Right kidney (tissue), 1 donor: ENCODE measurements around the gene TCFL5.
A peak's percentile ranks its signal among the peaks of the same experiment; 100 is the strongest.

Experiments
- DNase-seq: peaks from one replicate; pipeline ENCODE4 v3.0.0-alpha.2; 2016

The TCFL5 gene

GRCh38 chr20:62822239-62822787 lies 39.3 kb downstream of the TCFL5 start:
- no peak for DNase-seq

DNA sequence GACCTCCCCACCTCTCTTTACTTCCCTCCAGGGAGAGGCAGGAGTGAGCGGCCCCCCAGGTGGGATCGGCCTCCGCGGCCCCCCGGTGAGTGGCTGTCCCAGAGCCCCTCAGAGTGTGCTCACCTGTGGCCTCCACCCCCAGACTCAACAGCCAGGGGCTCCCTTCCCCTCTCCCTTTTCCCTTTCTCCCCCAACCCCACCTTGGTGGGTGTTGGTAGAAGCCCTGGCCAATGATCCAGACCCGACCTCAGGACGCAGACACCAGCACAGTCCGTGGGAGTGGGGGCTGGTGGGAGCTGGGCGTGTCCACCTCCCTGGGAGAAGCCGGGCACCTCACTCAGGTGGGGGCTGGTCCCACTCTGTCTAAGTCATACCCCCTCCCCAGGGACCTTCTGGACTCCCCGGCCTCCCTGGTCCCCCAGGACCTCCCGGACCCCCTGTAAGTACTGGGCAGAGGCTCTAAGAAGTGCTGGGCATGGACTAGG lies 39.9 kb downstream of the TCFL5 start:
- DNase-seq, result no peak

DNA sequence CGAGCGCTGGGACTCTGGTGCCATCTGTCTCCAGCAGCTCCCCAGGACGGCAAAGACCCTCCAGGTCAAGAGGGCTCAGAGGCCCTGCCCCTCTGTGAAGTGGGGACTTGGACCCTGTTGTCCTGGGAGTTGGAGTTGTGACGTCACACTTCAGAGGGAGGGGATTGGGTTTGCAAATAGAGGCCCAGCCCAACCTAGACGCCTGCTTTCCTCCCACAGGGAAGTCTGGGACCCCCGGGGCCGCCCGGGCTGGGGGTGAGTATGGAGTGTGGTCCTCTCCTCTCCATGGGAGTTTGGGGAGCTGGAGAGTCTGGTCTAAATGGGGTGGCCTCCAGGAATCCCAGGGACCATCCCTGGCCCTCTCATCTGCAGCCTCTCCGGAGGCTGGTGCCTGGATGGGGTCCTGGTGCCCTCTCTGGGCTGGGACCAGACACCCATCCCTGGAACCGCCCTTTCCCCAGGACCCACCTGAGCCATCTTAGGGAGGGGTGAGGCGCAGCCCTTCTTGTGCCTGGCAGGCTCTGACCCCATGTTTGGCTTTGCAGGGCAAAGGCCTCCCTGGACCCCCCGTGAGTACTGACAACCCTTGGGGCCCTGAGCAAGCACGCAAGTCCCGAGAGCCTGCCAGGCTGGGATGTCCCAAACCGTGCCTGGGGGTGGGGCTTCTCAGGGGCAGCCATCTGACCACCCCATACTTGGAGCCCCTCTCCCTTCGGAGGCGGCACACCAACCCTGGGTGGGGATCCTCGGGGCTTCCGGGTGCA lies 40.5 kb downstream of the TCFL5 start:
- DNase-seq, result no peak

- no peak for DNase-seq
Observed at GRCh38 chr20:62820208-62820961, 41.2 kb downstream of the TCFL5 start.

- DNase-seq, result no peak
Observed at GRCh38 chr20:62819494-62820174, 42.0 kb downstream of the TCFL5 start.

DNA sequence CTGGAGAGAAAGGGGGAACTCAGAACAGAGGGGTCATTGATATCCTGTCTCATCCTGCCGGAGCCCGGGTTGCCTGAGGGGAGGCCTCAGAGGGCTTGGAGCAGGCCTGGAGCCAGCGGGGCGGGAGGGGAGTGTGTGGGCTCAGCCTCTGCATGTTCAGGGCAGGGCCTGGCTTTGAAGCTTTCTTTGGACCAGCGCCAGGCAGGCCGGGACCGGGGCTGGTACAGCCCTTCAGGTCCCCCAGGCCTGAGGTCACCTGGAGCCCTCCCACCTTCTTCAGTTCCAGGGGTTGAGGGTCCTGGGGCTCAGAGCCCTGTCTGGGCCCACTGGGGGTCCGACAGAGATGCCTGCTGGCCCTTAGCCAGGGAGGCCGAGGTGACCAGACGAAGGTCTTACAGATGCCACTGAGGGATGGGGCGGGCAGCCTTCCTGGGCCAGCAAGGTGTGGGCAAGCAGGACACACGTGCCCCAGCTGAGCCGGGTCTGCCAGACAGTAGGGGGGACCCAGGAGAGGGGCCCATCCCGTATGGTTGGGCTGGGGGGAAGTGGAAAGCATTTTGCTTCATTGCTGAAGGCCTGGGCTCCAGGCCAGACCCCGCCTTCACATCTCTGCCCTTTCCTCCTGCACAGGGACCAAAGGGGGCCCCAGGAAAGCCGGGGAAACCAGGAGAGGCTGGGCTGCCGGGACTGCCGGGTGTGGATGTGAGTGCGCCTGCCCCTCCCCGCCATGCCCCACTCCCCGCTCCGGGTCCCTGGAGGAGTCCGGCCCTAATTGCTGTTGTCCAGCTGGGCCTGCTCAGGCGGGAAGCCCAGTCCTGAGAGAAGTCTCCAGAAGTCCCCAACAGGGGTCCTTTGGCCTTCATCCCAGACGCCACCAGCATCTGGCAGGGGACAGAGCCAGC lies 42.8 kb downstream of the TCFL5 start:
- peak; percentile 77 for DNase-seq

DNA sequence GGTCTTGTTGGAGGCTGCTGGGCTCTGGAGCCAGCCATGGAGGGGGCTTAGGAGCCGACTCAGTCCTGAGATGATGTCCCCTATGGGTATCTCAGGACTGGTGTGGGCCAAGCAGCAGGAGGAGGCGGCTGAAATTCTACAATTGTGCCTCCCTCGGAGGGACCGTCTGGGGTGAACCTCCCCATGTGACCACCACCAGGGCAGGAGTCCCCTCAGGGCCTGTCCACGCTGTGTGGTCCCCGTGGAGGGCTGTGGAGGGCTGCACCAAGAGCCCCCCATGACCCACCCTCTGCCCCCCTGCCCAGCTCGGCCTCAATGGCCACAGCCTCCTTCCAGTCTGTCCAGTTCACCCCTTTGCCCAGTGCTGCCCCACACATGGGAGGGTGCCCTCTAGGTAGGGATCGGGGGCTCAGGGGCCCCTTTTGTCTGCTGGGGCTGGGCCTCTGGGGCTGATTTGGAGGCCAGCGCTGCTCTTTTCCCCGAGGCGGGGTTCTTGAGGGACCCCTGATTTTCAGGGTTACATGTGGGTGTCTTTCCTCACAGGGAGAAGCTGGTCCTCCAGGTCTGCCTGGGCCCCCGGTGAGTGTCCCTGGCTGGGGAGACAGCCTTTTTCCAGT lies 43.5 kb downstream of the TCFL5 start:
- DNase-seq, result no peak

DNA sequence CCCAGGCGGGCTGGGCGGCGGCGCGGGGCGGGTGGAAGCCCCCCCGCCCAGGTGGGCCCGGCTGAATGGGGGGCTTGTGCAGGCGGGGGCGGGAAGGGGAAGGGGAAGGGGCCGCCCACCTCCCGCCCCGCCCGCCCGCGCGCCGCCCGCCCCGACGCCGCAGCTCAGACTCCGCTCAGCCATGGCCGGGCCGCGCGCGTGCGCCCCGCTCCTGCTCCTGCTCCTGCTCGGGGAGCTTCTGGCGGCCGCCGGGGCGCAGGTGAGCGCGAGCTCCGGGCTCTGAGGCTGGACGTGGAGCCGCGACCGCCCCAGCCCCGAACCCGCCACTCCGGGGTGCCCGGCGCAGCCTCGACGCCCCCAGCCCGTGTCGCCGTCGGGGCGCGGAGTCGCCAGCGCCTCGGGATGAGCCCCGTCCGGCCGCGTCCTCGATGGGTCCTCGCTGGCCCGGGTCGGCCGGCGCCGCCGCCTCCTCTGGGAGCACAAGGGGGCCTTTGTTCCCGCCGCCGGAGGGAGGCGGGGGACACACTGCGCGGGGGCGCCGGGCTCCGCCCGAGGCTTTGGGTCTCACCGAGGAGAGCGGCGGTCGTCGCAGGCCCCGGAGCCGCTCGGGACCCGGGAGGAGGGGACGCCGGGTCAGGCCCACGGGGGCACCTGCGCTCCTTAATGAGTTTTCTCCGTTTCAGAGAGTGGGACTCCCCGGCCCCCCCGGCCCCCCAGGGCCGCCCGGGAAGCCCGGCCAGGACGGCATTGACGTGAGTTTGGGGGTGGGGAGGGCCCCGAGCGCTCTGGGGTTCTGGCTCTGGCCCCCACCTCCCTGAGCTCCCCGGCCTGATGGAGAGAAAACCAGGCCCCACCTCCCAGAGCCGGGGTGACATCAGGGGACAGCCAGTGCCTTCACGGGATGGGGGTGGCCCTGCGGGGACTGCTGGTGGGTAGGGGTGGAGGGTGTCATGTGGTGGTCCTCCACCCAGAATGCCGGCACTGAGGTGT lies 44.4 kb downstream of the TCFL5 start, which contains the start of gene COL9A3:
TSS of gene COL9A3 (plus strand) at position 167 of the 990 bp plus-strand sequence. CDS start at position 182, 15 bp downstream.
- no peak for DNase-seq

DNA sequence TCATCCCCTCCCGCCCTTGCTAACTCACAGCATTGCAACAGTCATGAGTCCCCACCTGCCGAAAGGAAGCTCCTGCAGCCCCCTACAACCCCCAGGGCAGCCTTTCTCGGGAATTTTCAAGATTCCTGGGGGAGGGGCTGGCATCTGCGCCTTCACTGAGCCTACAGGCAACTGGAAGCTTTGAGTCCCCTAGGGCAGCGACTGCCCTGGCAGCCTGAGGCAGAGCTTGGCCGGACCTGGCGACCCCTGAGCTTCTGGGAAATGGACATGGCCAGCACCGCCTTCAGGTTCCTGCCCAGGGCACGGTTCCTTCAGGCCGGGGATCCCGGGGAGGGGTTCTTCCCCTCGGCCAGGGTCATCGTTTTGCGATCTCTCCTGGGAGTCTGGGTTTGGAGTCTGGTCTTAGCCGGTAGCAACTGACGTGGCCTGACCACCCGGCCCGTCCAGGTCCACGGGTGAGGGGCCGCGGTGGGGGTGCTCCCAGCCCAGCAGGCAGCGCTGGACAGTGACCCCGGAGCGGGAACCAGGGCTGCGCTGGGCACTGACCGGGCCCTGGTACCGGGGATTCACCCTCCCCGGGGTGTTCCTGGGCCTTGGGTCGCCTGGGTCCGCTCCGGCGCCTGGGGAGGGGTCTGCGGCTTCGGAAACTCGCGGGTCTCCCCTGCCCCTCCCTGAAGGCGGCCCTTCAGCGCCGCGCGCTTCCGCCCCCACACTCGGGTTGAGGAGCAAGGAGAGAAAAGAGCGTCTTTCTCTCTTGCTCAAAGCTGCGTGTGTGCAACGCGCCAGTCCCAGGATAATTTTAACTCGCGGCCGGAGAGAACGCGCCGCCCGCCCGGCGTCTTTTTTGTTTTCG lies 45.4 kb downstream of the TCFL5 start:
- DNase-seq, result no peak

DNA sequence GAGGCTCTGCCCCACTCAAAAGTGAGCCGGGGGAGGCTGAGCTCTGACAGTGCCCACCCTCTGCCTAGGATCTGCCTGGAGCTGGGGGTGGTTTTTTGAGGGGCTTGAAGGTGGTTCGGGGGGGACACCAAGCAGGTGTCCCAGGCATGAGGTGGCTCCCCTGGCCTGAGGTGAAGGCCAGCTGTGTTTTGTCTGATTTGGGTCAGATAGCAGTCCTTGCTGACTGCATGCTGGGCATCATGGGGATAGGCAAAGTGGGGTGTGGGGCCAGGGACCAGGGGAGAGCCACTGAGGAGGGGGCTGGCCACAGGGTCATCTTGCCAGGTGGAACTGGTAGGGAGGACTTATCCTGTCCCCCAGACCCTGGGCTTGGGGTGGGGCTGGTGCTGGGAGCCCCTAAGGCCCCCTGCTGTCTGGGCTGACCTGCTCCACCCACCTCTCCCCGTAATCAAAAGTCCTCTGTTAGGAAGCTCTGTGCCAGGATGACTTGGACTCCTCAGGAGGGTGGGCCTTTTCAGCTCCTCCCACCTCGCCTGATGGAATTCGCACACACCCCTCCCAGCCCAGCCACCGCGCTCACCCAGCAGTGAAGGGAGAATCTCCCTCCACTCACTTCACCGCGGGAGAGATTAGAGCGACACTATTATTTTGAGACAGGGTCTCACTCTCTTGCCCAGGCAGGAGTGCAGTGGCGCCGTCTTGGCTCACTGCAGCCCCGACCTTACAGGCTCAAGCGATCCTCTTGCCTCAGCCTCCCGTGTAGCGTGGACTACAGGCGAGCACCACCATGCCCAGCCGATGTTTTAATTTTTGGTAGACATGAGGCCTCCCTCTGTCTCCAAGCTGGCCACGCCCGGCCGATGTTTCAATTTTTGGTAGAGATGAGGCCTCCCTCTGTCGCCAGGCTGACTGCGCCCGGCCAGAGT lies 46.3 kb downstream of the TCFL5 start:
- no peak for DNase-seq

GRCh38 chr20:62814709-62815065 lies 46.9 kb downstream of the TCFL5 start:
- DNase-seq, result no peak

DNA sequence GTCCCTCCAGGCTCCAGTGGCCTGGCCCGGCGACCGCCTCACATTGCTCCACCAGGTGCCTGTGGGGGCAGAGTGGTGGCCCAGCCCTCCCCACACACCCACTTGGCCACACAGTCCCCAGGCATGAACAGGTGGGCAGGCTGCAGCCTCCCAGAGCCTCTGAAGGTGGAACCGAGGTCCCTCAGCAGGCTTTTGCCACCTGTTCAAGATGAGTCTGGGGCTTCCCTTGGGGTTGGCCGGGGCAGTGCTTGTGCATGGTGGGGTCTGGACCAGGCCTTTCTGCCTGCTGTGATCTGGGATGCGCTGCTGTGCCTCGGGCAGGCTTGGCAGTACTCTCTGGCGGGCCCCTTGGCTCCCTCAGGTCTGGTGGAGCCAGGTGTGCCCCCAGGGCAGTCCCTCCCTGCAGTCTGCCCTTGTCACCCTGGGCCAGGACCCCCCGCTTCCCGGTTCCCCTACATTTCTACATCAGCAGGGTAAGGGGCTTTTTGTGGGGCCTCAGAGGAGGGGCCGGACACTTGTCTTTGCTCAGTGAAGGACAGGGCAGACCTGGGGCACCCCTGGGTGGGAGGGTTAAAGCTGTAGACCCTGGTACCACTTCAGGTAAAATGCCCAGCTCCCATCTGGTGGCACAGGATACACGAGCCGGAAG lies 47.4 kb downstream of the TCFL5 start:
- no peak for DNase-seq

DNA sequence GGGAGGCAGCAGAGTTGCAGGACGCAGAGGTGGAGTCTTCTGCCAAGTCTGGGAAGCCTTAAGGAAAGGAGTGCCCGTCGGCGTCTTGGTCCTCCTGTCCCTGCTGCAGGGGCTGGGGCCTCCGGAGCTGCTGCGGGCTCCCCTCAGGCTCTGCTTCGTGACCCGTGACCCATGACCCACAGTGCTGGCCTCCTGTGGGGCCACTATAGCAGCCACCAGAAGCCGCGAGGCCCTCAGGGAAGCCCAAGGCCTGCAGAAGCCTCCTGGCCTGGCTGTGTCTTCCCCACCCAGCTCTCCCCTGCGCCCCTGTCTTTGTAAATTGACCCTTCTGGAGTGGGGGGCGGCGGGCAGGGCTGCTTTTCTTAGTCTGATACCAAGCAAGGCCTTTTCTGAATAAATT lies 48.0 kb downstream of the TCFL5 start:
- no peak for DNase-seq

GRCh38 chr20:62812907-62813200 lies 48.8 kb downstream of the TCFL5 start:
- DNase-seq, result no peak

DNA sequence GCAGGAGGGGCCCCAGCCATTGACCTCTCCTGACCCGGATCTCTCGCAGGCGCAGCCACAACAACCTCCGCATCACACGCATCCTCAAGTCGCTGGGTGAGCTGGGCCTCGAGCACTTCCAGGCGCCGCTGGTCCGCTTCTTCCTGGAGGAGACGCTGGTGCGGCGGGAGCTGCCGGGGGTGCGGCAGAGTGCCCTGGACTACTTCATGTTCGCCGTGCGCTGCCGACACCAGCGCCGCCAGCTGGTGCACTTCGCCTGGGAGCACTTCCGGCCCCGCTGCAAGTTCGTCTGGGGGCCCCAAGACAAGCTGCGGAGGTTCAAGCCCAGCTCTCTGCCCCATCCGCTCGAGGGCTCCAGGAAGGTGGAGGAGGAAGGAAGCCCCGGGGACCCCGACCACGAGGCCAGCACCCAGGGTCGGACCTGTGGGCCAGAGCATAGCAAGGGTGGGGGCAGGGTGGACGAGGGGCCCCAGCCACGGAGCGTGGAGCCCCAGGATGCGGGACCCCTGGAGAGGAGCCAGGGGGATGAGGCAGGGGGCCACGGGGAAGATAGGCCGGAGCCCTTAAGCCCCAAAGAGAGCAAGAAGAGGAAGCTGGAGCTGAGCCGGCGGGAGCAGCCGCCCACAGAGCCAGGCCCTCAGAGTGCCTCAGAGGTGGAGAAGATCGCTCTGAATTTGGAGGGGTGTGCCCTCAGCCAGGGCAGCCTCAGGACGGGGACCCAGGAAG lies 49.3 kb downstream of the TCFL5 start:
- DNase-seq, result no peak

- DNase-seq, result no peak
Observed at GRCh38 chr20:62811720-62812119, 49.9 kb downstream of the TCFL5 start.

- DNase-seq, result no peak
Observed at GRCh38 chr20:62811320-62811719, 50.3 kb downstream of the TCFL5 start.
